Muscle layer of duodenum (tissue), 2 donors: ENCODE measurements around the gene TFF1.

Experiments
- H3K27ac ChIP-seq: one replicate; pipeline ENCODE4 v1.7.0; 2013; ENCODE audit warnings: mild to moderate bottlenecking, low read length
- H3K27me3 ChIP-seq: one replicate; pipeline ENCODE4 v1.7.0; 2013; ENCODE audit warnings: low read depth, mild to moderate bottlenecking, control low read depth, low read length
- H3K36me3 ChIP-seq, 2 donors: one replicate each; pipeline ENCODE4 v1.7.0; 2013; ENCODE audit warnings: low read length in 2 of 2, control low read depth in 1 of 2, mild to moderate bottlenecking in 1 of 2; ENCODE audit not compliant: insufficient read depth in 2 of 2, control insufficient read depth in 1 of 2
- H3K4me1 ChIP-seq, 2 donors: one replicate each; pipeline ENCODE4 v1.7.0; 2013; ENCODE audit warnings: low read length in 2 of 2, mild to moderate bottlenecking in 2 of 2, control low read depth in 1 of 2, moderate library complexity in 1 of 2; ENCODE audit not compliant: insufficient read depth in 2 of 2, control insufficient read depth in 1 of 2
- H3K4me3 ChIP-seq, 2 donors: one replicate each; pipeline ENCODE4 v1.7.0; 2013; ENCODE audit warnings: low read length in 2 of 2, low read depth in 1 of 2, mild to moderate bottlenecking in 1 of 2
- H3K9me3 ChIP-seq, 2 donors: one replicate each; pipeline ENCODE4 v1.7.0; 2013; ENCODE audit warnings: low read length in 2 of 2, control low read depth in 1 of 2, mild to moderate bottlenecking in 1 of 2; ENCODE audit not compliant: control insufficient read depth in 1 of 2
- donor health status: healthy.

TFF1 gene

GRCh38 chr21:42369821-42370220 lies 3.5 kb upstream of the TFF1 start:
- no peaks in the 10 kb centered on the region for H3K4me1 ChIP-seq

DNA sequence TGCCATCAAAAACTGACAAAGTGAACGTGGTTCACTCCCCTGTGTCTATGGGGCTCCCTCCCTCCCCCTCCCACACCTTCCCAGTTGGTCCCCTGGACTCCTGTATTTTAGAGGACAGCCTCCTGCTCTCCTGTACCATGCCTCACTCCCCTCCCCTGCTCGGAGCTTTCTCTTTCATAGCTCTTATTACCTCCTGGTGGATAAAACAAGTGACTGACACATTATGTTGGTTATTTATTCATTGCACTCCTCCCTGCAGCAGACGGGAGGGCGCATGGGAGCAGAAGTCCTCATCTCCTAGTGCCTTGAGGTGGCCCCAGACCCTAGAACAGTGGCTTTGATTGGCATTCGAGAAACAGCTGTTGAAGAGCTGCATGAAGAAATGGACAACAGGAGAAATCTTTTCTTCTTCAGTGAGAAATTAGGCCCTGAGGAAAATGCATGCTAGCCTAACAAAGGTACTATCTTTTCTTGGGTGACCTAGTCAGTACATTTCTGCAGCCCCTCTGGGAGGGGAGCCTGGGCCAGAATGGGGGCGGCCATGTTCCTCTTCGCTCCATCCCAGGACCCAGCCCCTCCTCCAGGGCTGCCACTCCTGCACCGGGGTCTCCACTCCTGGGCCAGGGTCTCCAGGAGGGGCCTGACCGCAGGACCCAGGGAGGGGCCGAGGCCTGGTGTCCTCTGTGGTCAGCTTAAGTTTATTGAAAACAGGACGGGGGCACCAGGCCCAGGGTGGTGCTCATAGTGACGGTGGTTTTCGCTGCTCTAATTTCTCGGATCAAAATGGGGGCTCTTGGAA lies 1.2 kb upstream of the TFF1 start:
- Histone ChIP-seq H3K4me3 (no peak overlapping the region), H3K4me1 (no peaks in the 10 kb centered on the region), H3K27me3 (peaks cover 5% of the 10 kb centered on the region), H3K27ac (no peak overlapping the region), H3K9me3 (no peaks in the 10 kb centered on the region), H3K36me3 (no peaks in the 10 kb centered on the region)

More at GRCh38 chr21:42369821-42370220, 3.5 kb upstream of the TFF1 start:
- no peaks in the 10 kb centered on the region for H3K27me3 ChIP-seq
- no peak overlapping the region for H3K27ac ChIP-seq
- no peak overlapping the region for H3K4me3 ChIP-seq
- no peaks in the 10 kb centered on the region for H3K9me3 ChIP-seq
- H3K36me3 ChIP-seq: no peaks in the 10 kb centered on the region

DNA sequence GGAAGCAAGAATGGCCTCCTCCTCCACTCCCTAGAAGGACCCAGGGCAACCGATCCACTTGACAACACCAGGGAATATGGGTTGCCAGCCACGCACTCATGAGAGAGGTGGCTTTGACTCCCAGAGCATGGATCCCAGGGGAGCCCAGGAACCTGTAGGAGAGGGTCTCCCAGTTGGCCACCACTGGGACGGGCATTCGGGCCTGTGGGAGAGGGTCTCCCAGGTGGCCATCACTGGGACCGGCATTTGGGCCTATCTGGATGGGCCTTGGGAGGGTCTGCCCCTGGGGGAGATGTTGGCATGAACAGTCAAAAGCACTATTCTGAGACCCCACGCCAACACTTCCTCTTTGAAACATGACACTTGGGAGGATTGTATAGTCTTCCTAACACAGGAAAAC lies 565 bp downstream of the TFF1 start:
- H3K4me1 ChIP-seq: no peaks in the 10 kb centered on the region
- H3K27me3 ChIP-seq: peaks cover 5% of the 10 kb centered on the region
- no peak overlapping the region for H3K27ac ChIP-seq
- H3K9me3 ChIP-seq: no peaks in the 10 kb centered on the region
- no peaks in the 10 kb centered on the region for H3K36me3 ChIP-seq
- no peak overlapping the region for H3K4me3 ChIP-seq

DNA sequence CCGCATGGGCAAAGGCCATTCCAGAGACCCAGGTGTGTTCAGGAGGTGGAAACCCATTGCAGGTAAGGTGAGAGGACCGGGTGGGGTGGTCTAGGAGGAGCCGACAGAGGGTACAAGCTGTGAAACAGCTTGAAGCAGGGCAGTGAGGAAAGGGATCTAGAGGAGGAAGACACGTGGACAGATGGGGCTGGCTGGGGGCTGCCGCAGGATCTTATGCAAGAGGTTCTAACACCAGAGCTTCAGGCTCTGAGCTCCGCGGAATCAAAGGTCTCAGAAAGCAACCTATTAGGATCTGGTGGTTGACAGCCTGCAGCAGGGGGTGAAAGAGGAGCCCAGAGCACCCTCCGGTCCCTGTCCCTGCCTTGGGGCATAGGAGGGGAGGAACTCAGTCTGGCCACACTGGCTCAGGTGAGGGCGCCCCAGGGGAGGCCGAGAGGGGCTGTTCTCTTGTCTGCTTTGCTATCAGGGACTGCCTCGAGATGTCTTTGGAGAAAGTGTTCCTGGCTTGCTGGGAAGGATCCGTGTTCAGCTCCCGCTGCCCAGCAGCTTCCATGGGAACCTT lies 1.9 kb downstream of the TFF1 start:
- Histone ChIP-seq H3K27ac (no peak overlapping the region), H3K4me3 (no peak overlapping the region), H3K4me1 (no peaks in the 10 kb centered on the region), H3K36me3 (no peaks in the 10 kb centered on the region), H3K27me3 (peaks cover 5% of the 10 kb centered on the region), H3K9me3 (peaks cover 0 to 8% of the 10 kb centered on the region in 2 donors)

DNA sequence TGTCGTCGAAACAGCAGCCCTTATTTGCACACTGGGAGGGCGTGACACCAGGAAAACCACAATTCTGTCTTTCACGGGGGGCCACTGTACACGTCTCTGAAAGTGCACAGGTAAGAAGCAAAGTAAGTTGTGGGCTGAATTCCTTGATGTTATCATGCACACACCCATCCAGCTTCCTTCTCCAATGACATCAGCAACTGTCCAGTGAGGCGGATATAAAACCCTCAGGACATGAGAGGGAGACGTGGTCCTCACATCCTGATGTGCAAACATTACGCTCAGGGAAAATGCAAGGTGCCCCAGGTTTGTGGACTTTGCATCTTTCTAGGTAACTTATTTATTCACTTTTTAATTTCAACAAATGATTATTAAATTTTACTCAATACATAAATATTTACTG lies 3.0 kb downstream of the TFF1 start:
- H3K36me3 ChIP-seq: no peaks in the 10 kb centered on the region
- H3K27ac ChIP-seq: no peak overlapping the region
- peaks cover 0 to 8% of the 10 kb centered on the region in 2 donors for H3K9me3 ChIP-seq
- H3K4me1 ChIP-seq: no peaks in the 10 kb centered on the region
- no peak overlapping the region for H3K4me3 ChIP-seq
- H3K27me3 ChIP-seq: peaks cover 5% of the 10 kb centered on the region

GRCh38 chr21:42362700-42363099 lies 3.6 kb downstream of the TFF1 start:
- Histone ChIP-seq H3K27ac (no peak overlapping the region), H3K4me3 (no peak overlapping the region), H3K9me3 (peaks cover 0 to 8% of the 10 kb centered on the region in 2 donors), H3K27me3 (peaks cover 5% of the 10 kb centered on the region), H3K4me1 (no peaks in the 10 kb centered on the region), H3K36me3 (no peaks in the 10 kb centered on the region)

GRCh38 chr21:42362198-42362597 lies 4.1 kb downstream of the TFF1 start:
- Histone ChIP-seq H3K9me3 (peaks cover 0 to 8% of the 10 kb centered on the region in 2 donors), H3K4me3 (no peak overlapping the region), H3K27me3 (peaks cover 5% of the 10 kb centered on the region), H3K27ac (no peak overlapping the region), H3K4me1 (no peaks in the 10 kb centered on the region), H3K36me3 (no peaks in the 10 kb centered on the region)

GRCh38 chr21:42361286-42361685 lies 5.0 kb downstream of the TFF1 start:
- no peak overlapping the region for H3K4me3 ChIP-seq

GRCh38 chr21:42360317-42360716 lies 6.0 kb downstream of the TFF1 start:
- H3K27me3 ChIP-seq: peaks cover 5% of the 10 kb centered on the region
- H3K4me1 ChIP-seq: no peaks in the 10 kb centered on the region
- H3K27ac ChIP-seq: no peak overlapping the region
- no peaks in the 10 kb centered on the region for H3K36me3 ChIP-seq
- no peak overlapping the region for H3K4me3 ChIP-seq
- H3K9me3 ChIP-seq: peaks cover 0 to 19% of the 10 kb centered on the region in 2 donors

More at GRCh38 chr21:42361286-42361685, 5.0 kb downstream of the TFF1 start:
- H3K36me3 ChIP-seq: no peaks in the 10 kb centered on the region
- no peak overlapping the region for H3K27ac ChIP-seq
- H3K27me3 ChIP-seq: peaks cover 5% of the 10 kb centered on the region
- no peaks in the 10 kb centered on the region for H3K4me1 ChIP-seq
- peaks cover 0 to 11% of the 10 kb centered on the region in 2 donors for H3K9me3 ChIP-seq

DNA sequence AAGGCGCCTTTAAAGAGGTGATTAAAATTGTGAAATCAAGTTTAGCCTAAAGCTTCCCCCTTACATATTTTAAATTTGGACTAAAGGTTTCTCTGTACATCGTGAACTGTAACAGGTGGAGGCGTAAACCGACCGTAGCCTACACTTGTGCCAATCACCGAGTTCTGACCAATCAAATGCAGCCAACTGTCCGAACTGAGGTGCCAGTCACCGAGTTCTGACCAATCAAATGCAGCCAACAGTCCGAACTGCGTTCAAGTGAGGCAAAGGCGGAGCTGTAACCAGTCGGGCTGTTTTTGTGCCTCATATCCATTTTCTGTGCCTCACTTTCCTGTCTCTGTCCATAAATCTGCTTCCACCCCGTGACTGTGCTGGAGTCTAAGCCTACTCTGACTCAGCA lies 7.4 kb downstream of the TFF1 start:
- Histone ChIP-seq H3K27ac (no peak overlapping the region), H3K27me3 (peaks cover under 1% of the 10 kb centered on the region), H3K36me3 (no peaks in the 10 kb centered on the region), H3K4me3 (no peak overlapping the region), H3K4me1 (no peaks in the 10 kb centered on the region), H3K9me3 (peaks cover 4 to 19% of the 10 kb centered on the region in 2 donors)

GRCh38 chr21:42358261-42358660 lies 8.1 kb downstream of the TFF1 start:
- H3K4me3 ChIP-seq: no peak overlapping the region
- no peaks in the 10 kb centered on the region for H3K27me3 ChIP-seq
- no peaks in the 10 kb centered on the region for H3K36me3 ChIP-seq
- no peaks in the 10 kb centered on the region for H3K4me1 ChIP-seq
- H3K9me3 ChIP-seq: peaks cover 4 to 19% of the 10 kb centered on the region in 2 donors
- no peak overlapping the region for H3K27ac ChIP-seq
